Posterior cingulate gyrus (tissue), 11 donors: ENCODE measurements around the gene ACKR4.
"Not testable (repeated sequence)": the region's sequence is repeated elsewhere in the genome, so short reads cannot be mapped to it uniquely, and the experiment has no call there.

ENCODE experiments used
- DNase-seq, 10 donors: peaks; one replicate each; pipeline versions ENCODE4 v3.0.0 to v3.0.0-alpha.2; 2020 to 2021; ENCODE audit warnings: mixed read lengths in 3 of 10
- intact Hi-C: fragments of 100-400 bp; cut with DNase I; formaldehyde crosslinking; loops from one replicate; pipeline ENCODE4 v1.15.1; 2023

The ACKR4 gene

GRCh38 chr3:132596816-132597433 is at the start of gene ACKR4:
Gene ACKR4, plus strand, starts transcription at chr3:132597270. Its CDS starts 3,128 bp downstream, at chr3:132600398.
- intact Hi-C loops: no loop called here
- DNase-seq: no peak

GRCh38 chr3:132549169-132549568 is 47.9 kb upstream of the ACKR4 start:
- intact Hi-C loops: no loop called here
- no peak for DNase-seq

- DNase-seq: no peak
- intact Hi-C loops: no loop called here
Observed at GRCh38 chr3:132549890-132550578, 47.0 kb upstream of the ACKR4 start.

- no peak for DNase-seq
- intact Hi-C loops: no loop called here
Observed at GRCh38 chr3:132550579-132551305, 46.3 kb upstream of the ACKR4 start.

DNA sequence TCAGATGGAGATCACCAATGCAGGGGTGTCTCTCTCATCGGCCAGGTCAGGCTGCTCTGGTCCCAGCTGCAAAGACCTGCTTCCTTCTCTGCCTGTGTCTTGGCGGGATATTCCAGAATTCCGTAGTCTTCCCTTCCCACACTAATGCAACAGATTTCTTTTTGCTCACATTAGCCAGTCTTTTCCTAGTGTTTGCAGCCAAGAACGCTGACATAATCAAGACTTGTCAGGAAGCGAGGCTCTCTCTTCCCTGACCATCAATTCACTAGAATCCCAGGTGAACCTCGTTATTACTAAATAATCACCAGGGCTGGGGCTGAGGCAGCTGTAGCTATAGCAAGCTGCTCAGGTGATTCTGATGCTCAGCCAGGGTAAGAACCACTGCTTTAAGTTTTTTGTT is 43.2 kb upstream of the ACKR4 start:
- no peak for DNase-seq
- intact Hi-C loops: no loop called here

GRCh38 chr3:132554437-132554836 is 42.6 kb upstream of the ACKR4 start:
- peak in 1 of 10 donors; percentile 43 for DNase-seq
- intact Hi-C loops: no loop called here

DNA sequence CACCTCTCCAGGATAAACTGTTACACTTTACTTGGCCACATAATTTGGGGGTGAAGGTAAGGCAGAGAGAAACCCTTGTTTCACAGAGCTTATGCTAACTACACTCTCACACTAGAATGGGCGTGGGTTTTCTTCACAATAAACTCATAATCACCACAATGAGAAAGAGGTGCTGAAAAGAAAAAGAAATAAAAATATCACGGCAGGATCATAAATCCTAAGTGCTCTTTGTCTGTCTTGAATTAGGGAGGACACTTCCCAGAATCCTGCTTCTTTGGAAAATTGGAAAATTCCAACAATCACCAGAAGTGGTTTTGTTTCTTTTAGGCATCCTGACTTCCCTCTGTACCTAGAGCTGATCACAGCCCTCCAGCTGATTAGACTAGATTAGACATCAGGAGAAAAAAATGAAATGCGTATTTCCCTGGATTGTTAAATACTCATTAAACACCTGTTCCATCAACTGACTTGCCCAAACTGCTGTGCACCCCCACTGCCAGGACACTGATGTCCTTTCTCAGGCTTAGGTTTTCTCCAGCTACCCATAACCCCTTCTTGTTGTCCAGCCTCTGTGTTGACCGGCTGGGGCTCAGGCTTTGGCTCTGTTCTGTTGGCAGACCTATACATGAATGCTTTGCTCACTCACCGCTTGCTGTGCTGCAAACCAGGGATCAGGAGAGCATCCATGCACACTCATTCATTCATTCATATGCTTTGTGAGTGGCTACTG is 41.6 kb upstream of the ACKR4 start:
- no peak for DNase-seq
- intact Hi-C loops: no loop called here

DNA sequence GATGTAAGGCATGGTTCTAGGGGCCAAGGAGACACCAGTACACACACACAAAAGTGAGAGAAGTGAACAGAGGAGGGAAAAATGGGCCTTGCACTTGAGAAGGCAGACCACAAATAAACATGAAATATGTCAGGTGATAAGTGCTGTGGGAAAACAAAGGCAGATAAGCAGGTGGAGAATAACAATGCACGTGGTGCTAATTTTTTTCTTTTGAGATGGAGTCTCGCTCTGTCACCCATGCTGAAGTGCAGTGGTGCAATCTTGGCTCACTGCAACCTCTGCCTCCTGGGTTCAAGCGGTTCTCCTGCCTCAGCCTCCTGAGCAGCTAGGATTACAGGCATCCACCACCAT is 41.1 kb upstream of the ACKR4 start:
- intact Hi-C loops, DNase-seq: not testable (repeated sequence)

GRCh38 chr3:132556508-132557159 is 40.4 kb upstream of the ACKR4 start:
- intact Hi-C loops: no loop called here
- DNase-seq: no peak

DNA sequence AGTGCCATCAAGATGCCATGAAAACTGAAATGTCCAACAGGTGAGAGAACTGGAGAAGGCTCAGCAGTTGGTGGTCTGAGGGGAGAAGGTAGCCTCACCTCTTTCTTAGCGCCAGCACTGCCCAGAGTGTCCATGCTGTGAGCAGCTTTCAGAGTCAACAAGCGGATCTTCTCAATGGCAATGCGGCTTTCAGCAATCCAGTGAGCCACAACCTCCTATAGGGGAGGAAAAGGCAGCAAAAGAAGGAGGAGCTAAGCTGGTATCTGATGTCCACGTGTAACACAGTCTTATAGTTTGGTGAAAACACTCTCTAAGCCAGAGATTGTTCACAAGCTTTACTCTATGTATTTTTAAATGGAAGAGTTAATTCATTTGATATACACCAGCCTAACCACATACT is 36.1 kb upstream of the ACKR4 start:
- intact Hi-C loops: no loop called here

GRCh38 chr3:132563420-132564069 is 33.5 kb upstream of the ACKR4 start:
- intact Hi-C loops: no loop called here
- DNase-seq: no peak

More for the DNA sequence above, 36.1 kb upstream of the ACKR4 start:
- DNase-seq: no peak

GRCh38 chr3:132564070-132564465 is 33.0 kb upstream of the ACKR4 start:
- DNase-seq: no peak
- intact Hi-C loops: no loop called here

GRCh38 chr3:132568422-132568821 is 28.6 kb upstream of the ACKR4 start:
- intact Hi-C loops: no loop called here
- DNase-seq: no peak

- intact Hi-C loops: no loop called here
Observed at GRCh38 chr3:132569153-132569552, 27.9 kb upstream of the ACKR4 start.

GRCh38 chr3:132569580-132569979 is 27.5 kb upstream of the ACKR4 start:
- no peak for DNase-seq
- intact Hi-C loops: no loop called here

More at GRCh38 chr3:132569153-132569552, 27.9 kb upstream of the ACKR4 start:
- no peak for DNase-seq

DNA sequence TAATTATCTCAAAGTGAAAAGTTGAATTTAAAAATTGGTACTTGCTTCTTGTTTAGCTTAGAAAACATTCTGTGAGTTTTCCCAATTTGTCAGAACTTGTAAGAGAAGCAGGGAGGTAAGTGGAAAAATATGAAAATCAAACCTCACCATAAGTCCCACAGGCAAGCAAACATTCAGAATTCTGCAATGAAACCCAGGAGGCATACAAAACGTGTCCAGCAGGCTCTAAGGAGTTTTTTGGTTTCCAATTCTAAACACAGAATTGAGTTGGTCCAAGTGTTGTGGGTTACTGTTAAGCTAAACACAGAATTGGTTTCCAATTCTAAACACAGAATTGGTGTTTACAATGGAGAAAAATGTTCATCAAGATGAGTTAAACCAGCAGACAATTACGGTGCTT is 27.1 kb upstream of the ACKR4 start:
- no peak for DNase-seq

GRCh38 chr3:132573797-132574211 is 23.3 kb upstream of the ACKR4 start:
- DNase-seq: no peak
- intact Hi-C loops: no loop called here

More for the DNA sequence above, 27.1 kb upstream of the ACKR4 start:
- intact Hi-C loops: no loop called here

DNA sequence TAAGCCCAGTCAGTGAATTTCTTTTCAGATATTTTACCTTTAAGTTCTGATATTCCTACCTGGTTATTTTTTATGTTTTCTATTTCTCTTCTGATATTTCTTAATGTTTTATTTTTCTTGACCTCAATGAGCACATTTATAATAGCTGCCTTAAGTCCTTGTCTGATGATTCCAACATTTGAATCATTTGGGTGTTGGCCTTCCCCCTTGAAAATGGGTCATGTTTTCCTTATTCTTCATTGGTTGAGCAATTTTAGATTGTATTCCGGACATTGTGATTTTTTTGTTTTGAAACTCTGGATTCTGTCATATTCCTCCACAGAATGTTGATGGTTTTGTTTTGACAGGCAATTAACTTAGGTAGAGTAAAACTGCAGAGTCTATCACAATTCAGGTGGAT is 9.7 kb upstream of the ACKR4 start:
- DNase-seq: no peak
- intact Hi-C loops: no loop called here

- DNase-seq: no peak
- intact Hi-C loops: no loop called here
Observed at GRCh38 chr3:132592216-132592615, 4.9 kb upstream of the ACKR4 start.
